HepG2 (cell line): ENCODE measurements around the gene ANLN. TPM values are rescaled to one million over a fixed set of nuclear protein-coding genes. Genes with fewer than 3 reads are reported as not detected.
A peak's percentile ranks its signal among the peaks of the same experiment; 100 is the strongest.

Experiments used
- CENPX ChIP-seq: sonication (generic); formaldehyde crosslinking; IDR thresholded peaks from 2 replicates; pipeline ENCODE4 v1.9.0; 2021; ENCODE audit warnings: mild to moderate bottlenecking, missing genetic modification reagents, moderate library complexity
- FOSL2 ChIP-seq: sonication (generic); formaldehyde crosslinking; IDR thresholded peaks from 2 replicates; pipeline ENCODE4 v1.4.0; 2020; ENCODE audit warnings: missing genetic modification reagents
- GABPB1 ChIP-seq: IDR thresholded peaks from 2 replicates; pipeline ENCODE4 v1.6.1; 2016; ENCODE audit warnings: mild to moderate bottlenecking, missing genetic modification reagents, moderate library complexity, missing compliant biosample characterization
- HDAC1 ChIP-seq: sonication (generic); formaldehyde crosslinking; IDR thresholded peaks from 2 replicates; pipeline ENCODE4 v1.5.1; 2020; ENCODE audit warnings: mild to moderate bottlenecking, missing genetic modification reagents
- MAZ ChIP-seq, 2 experiments: sonication (generic) in 1 of 2; formaldehyde crosslinking in 1 of 2; IDR thresholded peaks; 2 replicates each; pipeline versions ENCODE4 v1.5.0 to v1.6.1; 2012 to 2020; ENCODE audit warnings: low read depth in 2 of 2, mild to moderate bottlenecking in 2 of 2, borderline replicate concordance in 1 of 2, improper control_type of control experiment in 1 of 2, low read length in 1 of 2, missing genetic modification reagents in 1 of 2, moderate library complexity in 1 of 2
- MEIS1 ChIP-seq: sonication (generic); formaldehyde crosslinking; IDR thresholded peaks from 2 replicates; pipeline ENCODE4 v1.9.0; 2021; ENCODE audit warnings: mild to moderate bottlenecking, missing genetic modification reagents, moderate library complexity, borderline replicate concordance
- MTF2 ChIP-seq: sonication (generic); formaldehyde crosslinking; IDR thresholded peaks from 2 replicates; pipeline ENCODE4 v1.5.0; 2020; ENCODE audit warnings: missing genetic modification reagents, borderline replicate concordance
- NR1H2 ChIP-seq: sonication (generic); formaldehyde crosslinking; IDR thresholded peaks from 2 replicates; pipeline ENCODE4 v1.8.1; 2022; ENCODE audit warnings: low read depth, missing genetic modification reagents, borderline replicate concordance
- PAWR ChIP-seq: sonication (generic); formaldehyde crosslinking; IDR thresholded peaks from 2 replicates; pipeline ENCODE4 v1.4.0; 2020; ENCODE audit warnings: missing genetic modification reagents, mild to moderate bottlenecking, borderline replicate concordance
- POLR2A ChIP-seq, 2 experiments: IDR thresholded peaks; 2 replicates each; pipeline ENCODE4 v1.6.1; 2011; ENCODE audit warnings: low read depth in 2 of 2, low read length in 2 of 2, mild to moderate bottlenecking in 1 of 2, moderate library complexity in 1 of 2; ENCODE audit not compliant: insufficient read depth in 1 of 2
- RELA ChIP-seq: sonication (generic); formaldehyde crosslinking; IDR thresholded peaks from 2 replicates; pipeline ENCODE4 v1.4.0; 2020; ENCODE audit warnings: missing genetic modification reagents
- RFXANK ChIP-seq: IDR thresholded peaks from 2 replicates; pipeline ENCODE4 v1.6.1; 2016
- SIX1 ChIP-seq: sonication (generic); formaldehyde crosslinking; IDR thresholded peaks from 2 replicates; pipeline ENCODE4 v1.4.0; 2020; ENCODE audit warnings: missing genetic modification reagents, borderline replicate concordance
- SNAI1 ChIP-seq: sonication (generic); formaldehyde crosslinking; IDR thresholded peaks from 2 replicates; pipeline ENCODE4 v1.5.0; 2020; ENCODE audit warnings: mild to moderate bottlenecking, missing genetic modification reagents, borderline replicate concordance
- SNAPC2 ChIP-seq: sonication (generic); formaldehyde crosslinking; IDR thresholded peaks from 2 replicates; pipeline ENCODE4 v1.8.1; 2022; ENCODE audit warnings: mild to moderate bottlenecking, missing genetic modification reagents
- U2AF1 ChIP-seq: fragments of 200-400 bp; formaldehyde crosslinking; optimal IDR thresholded peaks from 2 replicates; pipeline ENCODE3; 2017; ENCODE audit warnings: mild to moderate bottlenecking, low read depth, low read length
- ZFP62 ChIP-seq: sonication (generic); formaldehyde crosslinking; IDR thresholded peaks from 2 replicates; pipeline ENCODE4 v1.4.0; 2020; ENCODE audit warnings: missing genetic modification reagents
- ZNF331 ChIP-seq: sonication (generic); formaldehyde crosslinking; IDR thresholded peaks from 2 replicates; pipeline ENCODE4 v1.4.0; 2020; ENCODE audit warnings: missing genetic modification reagents
- ZNF362 ChIP-seq: sonication (generic); formaldehyde crosslinking; IDR thresholded peaks from 2 replicates; pipeline ENCODE4 v1.4.0; 2020; ENCODE audit warnings: missing genetic modification reagents, mild to moderate bottlenecking, borderline replicate concordance
- ZNF569 ChIP-seq: sonication (generic); formaldehyde crosslinking; IDR thresholded peaks from 2 replicates; pipeline ENCODE4 v1.5.0; 2020; ENCODE audit warnings: mild to moderate bottlenecking, missing genetic modification reagents, moderate library complexity, borderline replicate concordance
- ZNF773 ChIP-seq: sonication (generic); formaldehyde crosslinking; IDR thresholded peaks from 2 replicates; pipeline ENCODE4 v1.4.0; 2020; ENCODE audit warnings: missing genetic modification reagents, borderline replicate concordance
- ZNF816 ChIP-seq: sonication (generic); formaldehyde crosslinking; IDR thresholded peaks from 2 replicates; pipeline ENCODE4 v1.8.0; 2022; ENCODE audit warnings: missing genetic modification reagents, mild to moderate bottlenecking, borderline replicate concordance
- polyA plus RNA-seq, 8 experiments: library from polyadenylated mRNA; depleted of rRNA in 3 of 8; stranded (reverse) in 7 of 8; unstranded in 1 of 8; fragments of >200 nt; fragmentation: Illumina TruSeq in 4 of 8; extraction: Trizol in 4 of 8; gene quantifications; 2 replicates each; pipeline versions ENCODE4 v1.2.1 to v1.2.3, GENCODE V29; 2011 to 2016; ENCODE audit warnings: low read depth in 4 of 8, missing spikeins in 1 of 8, mixed read lengths in 1 of 8; ENCODE audit not compliant: insufficient read depth in 1 of 8
- total RNA-seq, 5 experiments: library from RNA; depleted of rRNA; stranded (reverse); fragments of >200 nt; fragmentation: Illumina TruSeq; extraction: Trizol; gene quantifications; 2 replicates each; pipeline ENCODE4 v1.2.3, GENCODE V29; 2016; ENCODE audit warnings: low read depth in 1 of 5
- TF ChIP-seq, protein P1 (sequence below): sonication (generic); formaldehyde crosslinking; IDR thresholded peaks from 2 replicates; pipeline ENCODE4 v1.5.1; 2020; ENCODE audit warnings: mild to moderate bottlenecking, missing genetic modification reagents, moderate library complexity
- TF ChIP-seq, protein P2 (sequence below): sonication (generic); formaldehyde crosslinking; IDR thresholded peaks from 2 replicates; pipeline ENCODE4 v1.8.0; 2022; ENCODE audit warnings: missing genetic modification reagents, mild to moderate bottlenecking, moderate library complexity, borderline replicate concordance
- TF ChIP-seq, protein P3 (sequence below): sonication (generic); formaldehyde crosslinking; IDR thresholded peaks from 2 replicates; pipeline ENCODE4 v1.8.1; 2023; ENCODE audit warnings: mild to moderate bottlenecking, missing genetic modification reagents, borderline replicate concordance

ANLN gene
- total and polyA plus RNA-seq, 2 of the 13 experiments (the other 11 are each of a cell fraction or from before 2014, with no cell fraction given): 20.0 to 72.0 TPM

- TF ChIP-seq SNAPC2 (CRISPR knock-in tag) (no peak), CENPX (CRISPR knock-in tag) (no peak), ZNF773 (CRISPR knock-in tag) (no peak), HDAC1 (CRISPR knock-in tag) (peak; percentile 91; the same call in 1 of the 2 replicates), RELA (CRISPR knock-in tag) (no peak), SIX1 (CRISPR knock-in tag) (no peak), ZNF816 (peak; percentile 75; the same call in 1 of the 2 replicates), MTF2 (no peak), ZNF362 (CRISPR knock-in tag) (peak; percentile 74; the same call in 1 of the 2 replicates), ZFP62 (CRISPR knock-in tag) (no peak), MAZ (IDR thresholded peaks at IDR 0.05; ENCODE audit: borderline replicate concordance, low read depth, low read length) (peak; percentile 92), MAZ (CRISPR knock-in tag; IDR thresholded peaks at IDR 0.05; ENCODE audit: low read depth) (no peak; the same call in 1 of the 2 replicates), SNAI1 (CRISPR knock-in tag) (no peak), ZNF331 (CRISPR knock-in tag) (no peak), POLR2A (IDR thresholded peaks at IDR 0.05; ENCODE audit: insufficient read depth in 1 of 2, low read depth in 2 of 2, low read length in 2 of 2) (peak; percentile 71 to 96), U2AF1 (no peak), RFXANK (CRISPR knock-in tag) (no peak), MEIS1 (CRISPR knock-in tag) (peak; percentile 30), PAWR (CRISPR knock-in tag) (no peak), FOSL2 (CRISPR knock-in tag) (no peak), NR1H2 (no peak), GABPB1 (CRISPR knock-in tag) (peak; percentile 27; the same call in 1 of the 2 replicates), ZNF569 (CRISPR knock-in tag) (0 out of 2 replicates have a peak, but pooled peaks have one; percentile 38)
- TF ChIP-seq, protein P1, sequence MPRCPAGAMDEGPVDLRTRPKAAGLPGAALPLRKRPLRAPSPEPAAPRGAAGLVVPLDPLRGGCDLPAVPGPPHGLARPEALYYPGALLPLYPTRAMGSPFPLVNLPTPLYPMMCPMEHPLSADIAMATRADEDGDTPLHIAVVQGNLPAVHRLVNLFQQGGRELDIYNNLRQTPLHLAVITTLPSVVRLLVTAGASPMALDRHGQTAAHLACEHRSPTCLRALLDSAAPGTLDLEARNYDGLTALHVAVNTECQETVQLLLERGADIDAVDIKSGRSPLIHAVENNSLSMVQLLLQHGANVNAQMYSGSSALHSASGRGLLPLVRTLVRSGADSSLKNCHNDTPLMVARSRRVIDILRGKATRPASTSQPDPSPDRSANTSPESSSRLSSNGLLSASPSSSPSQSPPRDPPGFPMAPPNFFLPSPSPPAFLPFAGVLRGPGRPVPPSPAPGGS (CRISPR knock-in tag): no peak
- TF ChIP-seq, protein P2, sequence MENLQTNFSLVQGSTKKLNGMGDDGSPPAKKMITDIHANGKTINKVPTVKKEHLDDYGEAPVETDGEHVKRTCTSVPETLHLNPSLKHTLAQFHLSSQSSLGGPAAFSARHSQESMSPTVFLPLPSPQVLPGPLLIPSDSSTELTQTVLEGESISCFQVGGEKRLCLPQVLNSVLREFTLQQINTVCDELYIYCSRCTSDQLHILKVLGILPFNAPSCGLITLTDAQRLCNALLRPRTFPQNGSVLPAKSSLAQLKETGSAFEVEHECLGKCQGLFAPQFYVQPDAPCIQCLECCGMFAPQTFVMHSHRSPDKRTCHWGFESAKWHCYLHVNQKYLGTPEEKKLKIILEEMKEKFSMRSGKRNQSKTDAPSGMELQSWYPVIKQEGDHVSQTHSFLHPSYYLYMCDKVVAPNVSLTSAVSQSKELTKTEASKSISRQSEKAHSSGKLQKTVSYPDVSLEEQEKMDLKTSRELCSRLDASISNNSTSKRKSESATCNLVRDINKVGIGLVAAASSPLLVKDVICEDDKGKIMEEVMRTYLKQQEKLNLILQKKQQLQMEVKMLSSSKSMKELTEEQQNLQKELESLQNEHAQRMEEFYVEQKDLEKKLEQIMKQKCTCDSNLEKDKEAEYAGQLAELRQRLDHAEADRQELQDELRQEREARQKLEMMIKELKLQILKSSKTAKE (CRISPR knock-in tag): peak; percentile 41; the same call in 1 of the 2 replicates
- TF ChIP-seq, protein P3, sequence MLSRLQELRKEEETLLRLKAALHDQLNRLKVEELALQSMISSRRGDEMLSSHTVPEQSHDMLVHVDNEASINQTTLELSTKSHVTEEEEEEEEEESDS (CRISPR knock-in tag): peak; percentile 38; the same call in 1 of the 2 replicates
Measured at GRCh38 chr7:36389371-36390198, at the start of gene ANLN (continued).
